Body of pancreas (tissue), 4 donors: ENCODE data around the gene ANO2.

ENCODE experiments used
- CTCF ChIP-seq, 7 experiments: fragments of 450-650 bp in 4 of 7; fragments of 200-600 bp in 3 of 7; sonication (generic) in 3 of 7; IDR thresholded peaks; one replicate each; pipeline ENCODE4 v1.5.1; 2016 to 2019; ENCODE audit warnings: antibody characterized with exemption in 7 of 7
- POLR2A ChIP-seq, 3 donors: fragments of 450-650 bp; IDR thresholded peaks; one replicate each; pipeline ENCODE4 v1.6.1; 2016; ENCODE audit warnings: antibody characterized with exemption in 3 of 3, mild to moderate bottlenecking in 2 of 3

GRCh38 chr12:5794156-5794555 is 150.9 kb downstream of the ANO2 start:
- no peak for TF ChIP-seq CTCF (IDR thresholded peaks at IDR 0.05)
- no peak for TF ChIP-seq POLR2A (IDR thresholded peaks at IDR 0.05)
